IMR-90 (cell line): ENCODE results near the gene FNIP2. TPM values are rescaled to one million over a fixed set of nuclear protein-coding genes. Genes with fewer than 3 reads are reported as not detected.

Source experiments
- ATAC-seq: fragments of 200-7000 bp; cut with Tn5 transposase; 2 replicates; pipeline ENCODE4 v1.9.1; 2020; ENCODE audit warnings: low read depth, mild to moderate bottlenecking, moderate library complexity
- BruUV-seq: library from RNA; stranded (reverse); fragments of 400-500 nt; replicated peaks from 2 replicates; lab custom pipeline; 2021; lab: Mats Ljungman, UMichigan
- CTCF ChIA-PET: fragments of 300-600 bp; formaldehyde crosslinking; extraction: SDS; loops from one replicate; lab custom pipeline; 2021; ENCODE audit warnings: antibody characterized with exemption; lab: Yijun Ruan, JAX
- POLR2A ChIA-PET: fragments of 300-600 bp; sonication (Branson Sonifier 250); formaldehyde crosslinking; loops from one replicate; lab custom pipeline; 2022; ENCODE audit warnings: antibody characterized with exemption; ENCODE audit not compliant: unreplicated experiment; lab: Charles Lee
- DNase-seq: peaks from one replicate; pipeline ENCODE4 v3.0.0; 2013
- H2AFZ ChIP-seq: replicated peaks from 2 replicates; pipeline ENCODE3; 2013; ENCODE audit warnings: low read length, mild to moderate bottlenecking; ENCODE audit not compliant: poor library complexity
- H2AK5ac ChIP-seq: 2 replicates; pipeline ENCODE4 v1.6.1; 2013; ENCODE audit warnings: low read depth, low read length, inconsistent platforms
- H2AK9ac ChIP-seq: replicated peaks from 2 replicates; pipeline ENCODE3; 2013; ENCODE audit warnings: mild to moderate bottlenecking, low read depth, low read length, moderate library complexity; ENCODE audit not compliant: poor library complexity
- H2BK120ac ChIP-seq: 2 replicates; pipeline ENCODE4 v1.6.1; 2013; ENCODE audit warnings: low read depth, low read length, inconsistent platforms
- H2BK15ac ChIP-seq: 3 replicates; pipeline ENCODE4 v1.6.1; 2013; ENCODE audit warnings: low read depth, low read length, inconsistent platforms
- H2BK20ac ChIP-seq: 2 replicates; pipeline ENCODE4 v1.6.1; 2013; ENCODE audit warnings: low read depth, mild to moderate bottlenecking, inconsistent platforms, low read length, moderate library complexity
- H2BK5ac ChIP-seq: 2 replicates; pipeline ENCODE4 v1.6.1; 2013; ENCODE audit warnings: mild to moderate bottlenecking, low read depth, low read length, inconsistent platforms; ENCODE audit not compliant: poor library complexity, severe bottlenecking
- H3K14ac ChIP-seq: replicated peaks from 2 replicates; pipeline ENCODE4 v1.6.1; 2013; ENCODE audit warnings: low read depth, low read length, inconsistent platforms
- H3K18ac ChIP-seq: 2 replicates; pipeline ENCODE4 v1.6.1; 2013; ENCODE audit warnings: low read depth, low read length, control low read depth
- H3K23ac ChIP-seq: 2 replicates; pipeline ENCODE4 v1.6.1; 2013; ENCODE audit warnings: low read depth, low read length, inconsistent platforms
- H3K27ac ChIP-seq: 2 replicates; pipeline ENCODE4 v1.5.1; 2013; ENCODE audit warnings: mild to moderate bottlenecking, control low read depth, low read length; ENCODE audit not compliant: insufficient read depth
- H3K27me3 ChIP-seq: 2 replicates; pipeline ENCODE4 v1.6.1; 2013; ENCODE audit warnings: low read length; ENCODE audit not compliant: control insufficient read depth, insufficient read depth
- H3K36me3 ChIP-seq: 2 replicates; pipeline ENCODE4 v1.6.1; 2013; ENCODE audit warnings: low read length, mixed read lengths; ENCODE audit not compliant: control insufficient read depth, insufficient read depth
- H3K4ac ChIP-seq: 2 replicates; pipeline ENCODE4 v1.6.1; 2013; ENCODE audit warnings: low read depth, low read length, inconsistent platforms
- H3K4me1 ChIP-seq: 2 replicates; pipeline ENCODE4 v1.6.1; 2013; ENCODE audit warnings: low read length, mixed read lengths; ENCODE audit not compliant: control insufficient read depth, insufficient read depth
- H3K4me2 ChIP-seq: 2 replicates; pipeline ENCODE4 v1.6.1; 2013; ENCODE audit warnings: low read depth, mild to moderate bottlenecking, control low read depth, low read length, moderate library complexity
- H3K4me3 ChIP-seq: 2 replicates; pipeline ENCODE4 v1.5.1; 2013; ENCODE audit warnings: low read depth, mild to moderate bottlenecking, control low read depth, low read length, moderate library complexity; ENCODE audit not compliant: insufficient read depth
- H3K56ac ChIP-seq: 2 replicates; pipeline ENCODE4 v1.6.1; 2013; ENCODE audit warnings: low read length, inconsistent platforms; ENCODE audit not compliant: insufficient read depth; ENCODE audit errors: extremely low read depth
- H3K79me1 ChIP-seq, 2 experiments: 2 replicates each; pipeline ENCODE4 v1.6.1; 2013; ENCODE audit warnings: low read length in 2 of 2, inconsistent platforms in 1 of 2, low read depth in 1 of 2
- H3K9ac ChIP-seq: 2 replicates; pipeline ENCODE4 v1.6.1; 2013; ENCODE audit warnings: low read depth, low read length, control low read depth
- H3K9me1 ChIP-seq: 2 replicates; pipeline ENCODE4 v1.6.1; 2013; ENCODE audit warnings: low read length, inconsistent platforms; ENCODE audit not compliant: insufficient read depth
- H3K9me3 ChIP-seq: 2 replicates; pipeline ENCODE4 v1.6.1; 2013; ENCODE audit warnings: low read length; ENCODE audit not compliant: control insufficient read depth, insufficient read depth
- H4K20me1 ChIP-seq: 2 replicates; pipeline ENCODE4 v1.6.1; 2013; ENCODE audit warnings: low read length, inconsistent platforms; ENCODE audit not compliant: insufficient read depth
- H4K5ac ChIP-seq: 2 replicates; pipeline ENCODE4 v1.6.1; 2013; ENCODE audit warnings: mild to moderate bottlenecking, low read depth, low read length, control low read depth
- H4K8ac ChIP-seq, 2 experiments: 2 replicates each; pipeline ENCODE4 v1.6.1; 2013; ENCODE audit warnings: low read depth in 2 of 2, low read length in 2 of 2, control low read depth in 1 of 2, inconsistent platforms in 1 of 2
- H4K91ac ChIP-seq: 2 replicates; pipeline ENCODE4 v1.6.1; 2013; ENCODE audit warnings: low read depth, low read length, inconsistent platforms; ENCODE audit not compliant: insufficient read depth
- BHLHE40 ChIP-seq: fragments of 150-350 bp; IDR thresholded peaks from 2 replicates; pipeline ENCODE4 v1.6.1; 2016; ENCODE audit warnings: mild to moderate bottlenecking, low read depth, low read length
- CHD1 ChIP-seq: IDR thresholded peaks from 2 replicates; pipeline ENCODE4 v1.6.1; 2012; ENCODE audit warnings: low read depth, low read length, improper control_type of control experiment
- ELK1 ChIP-seq: fragments of 150-350 bp; IDR thresholded peaks from 2 replicates; pipeline ENCODE4 v1.6.1; 2016; ENCODE audit warnings: low read depth, mild to moderate bottlenecking, low read length, moderate library complexity, borderline replicate concordance
- FOS ChIP-seq: fragments of 150-350 bp; IDR thresholded peaks from 2 replicates; pipeline ENCODE4 v1.6.1; 2016; ENCODE audit warnings: low read depth, low read length
- MAFK ChIP-seq: IDR thresholded peaks from 2 replicates; pipeline ENCODE4 v1.6.1; 2012; ENCODE audit warnings: low read depth, low read length, improper control_type of control experiment
- MAZ ChIP-seq: IDR thresholded peaks from 2 replicates; pipeline ENCODE4 v1.6.1; 2012; ENCODE audit warnings: low read depth, mild to moderate bottlenecking, low read length, improper control_type of control experiment, moderate library complexity, borderline replicate concordance
- MXI1 ChIP-seq: IDR thresholded peaks from 2 replicates; pipeline ENCODE4 v1.6.1; 2012; ENCODE audit warnings: low read depth, mild to moderate bottlenecking, low read length, moderate library complexity, borderline replicate concordance
- NFE2L2 ChIP-seq: fragments of 150-350 bp; IDR thresholded peaks from 2 replicates; pipeline ENCODE4 v1.6.1; 2016; ENCODE audit warnings: low read depth, mild to moderate bottlenecking, low read length
- POLR2A ChIP-seq: IDR thresholded peaks from 2 replicates; pipeline ENCODE4 v1.6.1; 2012; ENCODE audit warnings: mild to moderate bottlenecking, low read depth, low read length
- RAD21 ChIP-seq: IDR thresholded peaks from 2 replicates; pipeline ENCODE4 v1.6.1; 2012; ENCODE audit warnings: low read length, improper control_type of control experiment
- RCOR1 ChIP-seq: IDR thresholded peaks from 2 replicates; pipeline ENCODE4 v1.6.1; 2012; ENCODE audit warnings: mild to moderate bottlenecking, low read length, improper control_type of control experiment; ENCODE audit not compliant: insufficient replicate concordance
- RFX5 ChIP-seq: IDR thresholded peaks from 2 replicates; pipeline ENCODE4 v1.8.0; 2012; ENCODE audit warnings: low read depth, mild to moderate bottlenecking, low read length, moderate library complexity
- SMC3 ChIP-seq: fragments of 150-350 bp; IDR thresholded peaks from 2 replicates; pipeline ENCODE4 v1.6.1; 2016; ENCODE audit warnings: low read depth, mild to moderate bottlenecking, antibody characterized with exemption, low read length, moderate library complexity
- WGBS, 2 experiments: methylation state at CpG; one replicate each; pipeline versions ENCODE4 v1.1.5 to v1.1.7; 2013; ENCODE audit warnings: missing lambda C conversion rate in 2 of 2; ENCODE audit not compliant: insufficient read length in 1 of 2; ENCODE audit errors: extremely low coverage in 2 of 2; 5-methylcytosine and 5-hydroxymethylcytosine counted together
- dilution Hi-C: fragments of 300-500 bp; cut with HindIII; formaldehyde crosslinking; loops from one replicate; pipeline ENCODE4 v1.14.3; 2018; ENCODE audit warnings: low sequenced_read_pairs; ENCODE audit not compliant: unreplicated experiment
- in situ Hi-C: fragments of 300-500 bp; cut with MboI; formaldehyde crosslinking; loops from 3 replicates; pipeline ENCODE4 v1.14.3; 2019; ENCODE audit warnings: low sequenced_read_pairs, inconsistent platforms, mixed read lengths
- intact Hi-C: fragments of 100-400 bp; cut with micrococcal nuclease; formaldehyde crosslinking; loops from 2 replicates; pipeline ENCODE4 v1.10.0; 2022
- polyA plus RNA-seq, 3 experiments: library from polyadenylated mRNA; depleted of rRNA; stranded (reverse); fragments of >200 nt; gene quantifications; 2 replicates each; pipeline ENCODE4 v1.2.3, GENCODE V29; 2012; ENCODE audit warnings: low replicate concordance in 1 of 3
- total RNA-seq: library from RNA; depleted of rRNA; stranded (reverse); fragments of >200 nt; gene quantifications from 2 replicates; pipeline ENCODE4 v1.2.3, GENCODE V29; 2012
- TF ChIP-seq, protein P1 (sequence below): fragments of 150-350 bp; IDR thresholded peaks from 2 replicates; pipeline ENCODE4 v1.6.1; 2017; ENCODE audit warnings: mild to moderate bottlenecking, antibody characterized with exemption, low read length, low read depth
- TF ChIP-seq, protein P2 (sequence below): conservative IDR thresholded peaks from 2 replicates; pipeline ENCODE4 v1.5.1; 2012; ENCODE audit warnings: mild to moderate bottlenecking, low read depth, low read length, improper control_type of control experiment

Gene FNIP2
- total and polyA plus RNA-seq, 2 of the 4 experiments (the other 2 are of a cell fraction), result 4.7 to 24.6 TPM

DNA sequence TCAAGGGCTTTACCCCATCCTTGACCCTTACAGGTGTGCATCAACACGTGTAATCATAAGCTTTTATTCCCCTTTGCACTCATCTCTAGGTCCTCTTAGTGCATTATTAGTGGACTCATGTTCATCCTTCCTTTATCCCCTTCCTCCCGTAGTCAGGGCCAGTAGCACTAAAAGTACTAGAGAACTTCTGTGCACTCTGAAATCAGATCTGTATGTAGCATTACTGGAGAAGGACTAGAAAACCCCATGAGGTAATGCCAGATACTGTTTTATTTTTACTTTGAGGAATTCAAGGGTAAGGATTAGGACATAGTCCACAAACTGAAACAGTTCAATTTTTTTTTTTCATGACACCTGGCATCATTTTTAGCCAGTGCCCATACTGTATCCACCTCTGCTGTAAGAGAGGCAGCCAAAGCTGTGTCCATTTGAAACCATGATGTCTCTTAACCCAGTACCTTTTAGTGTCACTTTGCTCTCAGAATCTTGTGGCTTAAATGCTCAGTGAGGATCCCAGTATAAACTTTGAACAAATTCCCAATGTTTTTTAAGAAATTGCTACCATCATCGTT is 134.7 kb downstream of the FNIP2 start:
- H3K27me3 ChIP-seq, result no peaks in the 10 kb centered on the region
- H2BK5ac ChIP-seq, result no peak overlapping the region
- H3K56ac ChIP-seq, result no peak overlapping the region
- H3K4me1 ChIP-seq, result peaks cover 13% of the 10 kb centered on the region
- no CpG with 5 or more reads among the region's 3 CpGs for WGBS, 2 experiments
- no peaks in the 10 kb centered on the region for H4K20me1 ChIP-seq
- no peak overlapping the region for H2AFZ ChIP-seq
- POLR2A ChIA-PET, result no interaction called here
- peaks cover 8% of the 10 kb centered on the region for H3K9me1 ChIP-seq
- peak overlapping the region; percentile 47; the same call in 2 of the 3 replicates for H2BK15ac ChIP-seq
- intact Hi-C loops, result no loop called here
- in situ Hi-C loops, result no loop called here
- H4K5ac ChIP-seq, result peak overlapping the region; percentile 65; the same call in 1 of the 2 replicates
- no peak overlapping the region for H2AK9ac ChIP-seq
- H2BK20ac ChIP-seq, result peak overlapping the region; percentile 78; the same call in 1 of the 2 replicates
- peak overlapping the region; percentile 83; the same call in 1 of the 2 replicates for H2BK120ac ChIP-seq
- no peaks in the 10 kb centered on the region for H3K9me3 ChIP-seq
- H3K4me3 ChIP-seq, result no peak overlapping the region
- peaks cover 7 to 19% of the 10 kb centered on the region in 2 experiments for H3K79me1 ChIP-seq
- ATAC-seq (peak; percentile 40), DNase-seq (no peak)
- H3K4ac ChIP-seq, result peak overlapping the region; percentile 83; the same call in 1 of the 2 replicates
- H3K4me2 ChIP-seq, result no peak overlapping the region
- dilution Hi-C loops, result no loop called here
- CTCF ChIA-PET, result interaction anchor here (1.2 kb wide), 1 partner anchor 299 kb away, joined by 3 read pairs; no protein-coding TSS in a partner anchor
- no peak overlapping the region for H3K9ac ChIP-seq
- H2AK5ac ChIP-seq, result peak overlapping the region; percentile 72; the same call in 1 of the 2 replicates
- H3K36me3 ChIP-seq, result no peaks in the 10 kb centered on the region
- no peak overlapping the region; a peak in 1 of 4 replicates for H4K8ac ChIP-seq
- BruUV-seq, result no TSS peak
- H3K14ac ChIP-seq, result no peak overlapping the region
- no peak overlapping the region for H3K23ac ChIP-seq
- no peak overlapping the region for H3K27ac ChIP-seq
- peak overlapping the region; percentile 79; the same call in 1 of the 2 replicates for H4K91ac ChIP-seq
- no peak overlapping the region; the same call in 1 of the 2 replicates for H3K18ac ChIP-seq
- TF ChIP-seq ELK1 (no peak), RFX5 (no peak), RCOR1 (no peak), MAZ (no peak), MXI1 (no peak), MAFK (no peak), POLR2A (no peak), RAD21 (no peak), NFE2L2 (no peak), CHD1 (no peak), SMC3 (no peak), FOS (no peak), BHLHE40 (no peak)
- TF ChIP-seq, protein P1, sequence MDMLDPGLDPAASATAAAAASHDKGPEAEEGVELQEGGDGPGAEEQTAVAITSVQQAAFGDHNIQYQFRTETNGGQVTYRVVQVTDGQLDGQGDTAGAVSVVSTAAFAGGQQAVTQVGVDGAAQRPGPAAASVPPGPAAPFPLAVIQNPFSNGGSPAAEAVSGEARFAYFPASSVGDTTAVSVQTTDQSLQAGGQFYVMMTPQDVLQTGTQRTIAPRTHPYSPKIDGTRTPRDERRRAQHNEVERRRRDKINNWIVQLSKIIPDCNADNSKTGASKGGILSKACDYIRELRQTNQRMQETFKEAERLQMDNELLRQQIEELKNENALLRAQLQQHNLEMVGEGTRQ, result no peak
- TF ChIP-seq, protein P2, sequence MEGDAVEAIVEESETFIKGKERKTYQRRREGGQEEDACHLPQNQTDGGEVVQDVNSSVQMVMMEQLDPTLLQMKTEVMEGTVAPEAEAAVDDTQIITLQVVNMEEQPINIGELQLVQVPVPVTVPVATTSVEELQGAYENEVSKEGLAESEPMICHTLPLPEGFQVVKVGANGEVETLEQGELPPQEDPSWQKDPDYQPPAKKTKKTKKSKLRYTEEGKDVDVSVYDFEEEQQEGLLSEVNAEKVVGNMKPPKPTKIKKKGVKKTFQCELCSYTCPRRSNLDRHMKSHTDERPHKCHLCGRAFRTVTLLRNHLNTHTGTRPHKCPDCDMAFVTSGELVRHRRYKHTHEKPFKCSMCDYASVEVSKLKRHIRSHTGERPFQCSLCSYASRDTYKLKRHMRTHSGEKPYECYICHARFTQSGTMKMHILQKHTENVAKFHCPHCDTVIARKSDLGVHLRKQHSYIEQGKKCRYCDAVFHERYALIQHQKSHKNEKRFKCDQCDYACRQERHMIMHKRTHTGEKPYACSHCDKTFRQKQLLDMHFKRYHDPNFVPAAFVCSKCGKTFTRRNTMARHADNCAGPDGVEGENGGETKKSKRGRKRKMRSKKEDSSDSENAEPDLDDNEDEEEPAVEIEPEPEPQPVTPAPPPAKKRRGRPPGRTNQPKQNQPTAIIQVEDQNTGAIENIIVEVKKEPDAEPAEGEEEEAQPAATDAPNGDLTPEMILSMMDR, result no peak
